ENCODE results near the gene PLCB2. TPM values are rescaled to one million over a fixed set of nuclear protein-coding genes. Genes with fewer than 3 reads are reported as not detected.

Gene PLCB2
- polyA plus RNA-seq, 1 donor (not counting 4 experiments of a cell fraction or from before 2014, with no cell fraction given): 0.73 TPM

GRCh38 chr15:40295297-40295696 is 12.4 kb downstream of the PLCB2 start:
- no peaks in the 10 kb centered on the region for H3K9me3 ChIP-seq (ENCODE audit: control insufficient read depth, low read depth, low read length)
- H3K9me1 ChIP-seq (ENCODE audit: control insufficient read depth, extremely low read depth, insufficient read depth, low read length): no peaks in the 10 kb centered on the region
- H2AFZ ChIP-seq (ENCODE audit: control insufficient read depth, low read length): no peak overlapping the region
- dilution Hi-C loops (cut with MboI; ENCODE audit: extremely low pct_ligation_motif_present, low sequenced_read_pairs): no loop called here
- H3K9ac ChIP-seq (ENCODE audit: control insufficient read depth, extremely low read depth, insufficient read depth, low read length): no peak overlapping the region
- no peaks in the 10 kb centered on the region for H3K79me2 ChIP-seq (ENCODE audit: control insufficient read depth, insufficient read depth, low read length)
- H3K27me3 ChIP-seq (ENCODE audit: control insufficient read depth, extremely low read depth, insufficient read depth, low read length): peaks cover 40% of the 10 kb centered on the region
- H4K20me1 ChIP-seq (ENCODE audit: control insufficient read depth, extremely low read depth, insufficient read depth, low read length): no peaks in the 10 kb centered on the region
- no peak overlapping the region for H3K27ac ChIP-seq (ENCODE audit: control insufficient read depth, insufficient read depth, low read length)
- no peak for FAIRE-seq
- no peaks in the 10 kb centered on the region for H3K4me1 ChIP-seq (ENCODE audit: control insufficient read depth, extremely low read depth, insufficient read depth, low read length)
- no peaks in the 10 kb centered on the region for H3K36me3 ChIP-seq (ENCODE audit: control insufficient read depth in 2 of 2, extremely low read depth in 1 of 2, insufficient read depth in 2 of 2, low read length in 2 of 2)
- no peak for DNase-seq (ENCODE audit: low read depth, low spot score)
- no peak overlapping the region for H3K4me2 ChIP-seq (ENCODE audit: control insufficient read depth, extremely low read depth, insufficient read depth, low read depth, low read length)
- no peak overlapping the region for H3K4me3 ChIP-seq (ENCODE audit: control insufficient read depth in 2 of 3, extremely low read depth in 1 of 3, insufficient read depth in 2 of 3, low read depth in 1 of 3, low read length in 3 of 3)
- no peak for TF ChIP-seq CTCF (optimal IDR thresholded peaks at IDR 0.05 in 1 of 3, IDR thresholded peaks at IDR 0.05 in 1 of 3, conservative IDR thresholded peaks at IDR 0.05 in 1 of 3; ENCODE audit: extremely low read depth in 1 of 3, insufficient read depth in 2 of 3, low read length in 3 of 3)
- TF ChIP-seq EZH2 (IDR thresholded peaks at IDR 0.05; ENCODE audit: low read length): no peak

- no peaks in the 10 kb centered on the region for H3K9me3 ChIP-seq (ENCODE audit: control insufficient read depth, low read depth, low read length)
- no peaks in the 10 kb centered on the region for H3K9me1 ChIP-seq (ENCODE audit: control insufficient read depth, extremely low read depth, insufficient read depth, low read length)
- TF ChIP-seq EZH2 (IDR thresholded peaks at IDR 0.05; ENCODE audit: low read length) (no peak), CTCF (optimal IDR thresholded peaks at IDR 0.05 in 1 of 3, IDR thresholded peaks at IDR 0.05 in 1 of 3, conservative IDR thresholded peaks at IDR 0.05 in 1 of 3; ENCODE audit: extremely low read depth in 1 of 3, insufficient read depth in 2 of 3, low read length in 3 of 3) (no peak)
- no peaks in the 10 kb centered on the region for H3K4me1 ChIP-seq (ENCODE audit: control insufficient read depth, extremely low read depth, insufficient read depth, low read length)
- dilution Hi-C loops (cut with MboI; ENCODE audit: extremely low pct_ligation_motif_present, low sequenced_read_pairs): no loop called here
- H3K27me3 ChIP-seq (ENCODE audit: control insufficient read depth, extremely low read depth, insufficient read depth, low read length): peaks cover 45% of the 10 kb centered on the region
- H3K4me2 ChIP-seq (ENCODE audit: control insufficient read depth, extremely low read depth, insufficient read depth, low read depth, low read length): no peak overlapping the region
- no peaks in the 10 kb centered on the region for H3K79me2 ChIP-seq (ENCODE audit: control insufficient read depth, insufficient read depth, low read length)
- no peaks in the 10 kb centered on the region for H3K36me3 ChIP-seq (ENCODE audit: control insufficient read depth in 2 of 2, extremely low read depth in 1 of 2, insufficient read depth in 2 of 2, low read length in 2 of 2)
- H3K9ac ChIP-seq (ENCODE audit: control insufficient read depth, extremely low read depth, insufficient read depth, low read length): no peak overlapping the region
- no peak for DNase-seq (ENCODE audit: low read depth, low spot score)
- H4K20me1 ChIP-seq (ENCODE audit: control insufficient read depth, extremely low read depth, insufficient read depth, low read length): no peaks in the 10 kb centered on the region
- no peak overlapping the region for H2AFZ ChIP-seq (ENCODE audit: control insufficient read depth, low read length)
- FAIRE-seq: no peak
- no peak overlapping the region for H3K27ac ChIP-seq (ENCODE audit: control insufficient read depth, insufficient read depth, low read length)
- no peak overlapping the region for H3K4me3 ChIP-seq (ENCODE audit: control insufficient read depth in 2 of 3, extremely low read depth in 1 of 3, insufficient read depth in 2 of 3, low read depth in 1 of 3, low read length in 3 of 3)
These were observed 13.5 kb downstream of the PLCB2 start for GRCh38 chr15:40293905-40294895.

Data from keratinocyte (primary cell).